ENCODE results near the gene SLC4A5. TPM values are rescaled to one million over a fixed set of nuclear protein-coding genes. Genes with fewer than 3 reads are reported as not detected.

The SLC4A5 gene
- total RNA-seq, 1 donor, result under 0.01 TPM

- no peak for TF ChIP-seq CTCF (IDR thresholded peaks at IDR 0.05; ENCODE audit: insufficient read depth, low read depth, low read length)
Observed at GRCh38 chr2:74321737-74322136, 21.5 kb downstream of the SLC4A5 start.

GRCh38 chr2:74317701-74318100 lies 25.5 kb downstream of the SLC4A5 start:
- H3K4me3 ChIP-seq (ENCODE audit: low read depth, low read length), result no peak overlapping the region
- no peak for DNase-seq (ENCODE audit: low read depth)
- no peak for TF ChIP-seq CTCF (IDR thresholded peaks at IDR 0.05; ENCODE audit: insufficient read depth, low read depth, low read length)

More at GRCh38 chr2:74321737-74322136, 21.5 kb downstream of the SLC4A5 start:
- no peak for DNase-seq (ENCODE audit: low read depth)
- no peak overlapping the region for H3K4me3 ChIP-seq (ENCODE audit: low read depth, low read length)

GRCh38 chr2:74316627-74317295 lies 26.5 kb downstream of the SLC4A5 start:
- DNase-seq (ENCODE audit: low read depth), result no peak
- no peak for TF ChIP-seq CTCF (IDR thresholded peaks at IDR 0.05; ENCODE audit: insufficient read depth, low read depth, low read length)
- H3K4me3 ChIP-seq (ENCODE audit: low read depth, low read length), result no peak overlapping the region

- DNase-seq (ENCODE audit: low read depth), result no peak
- no peak for TF ChIP-seq CTCF (IDR thresholded peaks at IDR 0.05; ENCODE audit: insufficient read depth, low read depth, low read length)
Observed at GRCh38 chr2:74314107-74314506, 29.1 kb downstream of the SLC4A5 start.

GRCh38 chr2:74313497-74313896 lies 29.7 kb downstream of the SLC4A5 start:
- DNase-seq (ENCODE audit: low read depth), result no peak
- TF ChIP-seq CTCF (IDR thresholded peaks at IDR 0.05; ENCODE audit: insufficient read depth, low read depth, low read length), result no peak
- no peak overlapping the region for H3K4me3 ChIP-seq (ENCODE audit: low read depth, low read length)

More at GRCh38 chr2:74314107-74314506, 29.1 kb downstream of the SLC4A5 start:
- H3K4me3 ChIP-seq (ENCODE audit: low read depth, low read length), result no peak overlapping the region

GRCh38 chr2:74312913-74313312 lies 30.3 kb downstream of the SLC4A5 start:
- no peak overlapping the region for H3K4me3 ChIP-seq (ENCODE audit: low read depth, low read length)
- DNase-seq (ENCODE audit: low read depth), result no peak
- no peak for TF ChIP-seq CTCF (IDR thresholded peaks at IDR 0.05; ENCODE audit: insufficient read depth, low read depth, low read length)

GRCh38 chr2:74307720-74308119 lies 35.5 kb downstream of the SLC4A5 start:
- DNase-seq (ENCODE audit: low read depth), result no peak
- no peak for TF ChIP-seq CTCF (IDR thresholded peaks at IDR 0.05; ENCODE audit: insufficient read depth, low read depth, low read length)
- no peak overlapping the region for H3K4me3 ChIP-seq (ENCODE audit: low read depth, low read length)
